Stimulated activated CD8-positive, alpha-beta memory T cell treated with anti-CD3 and anti-CD28 coated beads, Interleukin-4, amount 100 ng/mL, for 24 hours (primary cell): Measurements from ENCODE around the gene MLLT6.
A peak's percentile ranks its signal among the peaks of the same experiment; 100 is the strongest.

Experiments
- DNase-seq: peaks from one replicate; pipeline ENCODE4 v3.0.0-alpha.2; 2020; ENCODE audit warnings: low read depth

MLLT6 gene

GRCh38 chr17:38741921-38742410 is 36.9 kb downstream of the MLLT6 start:
- no peak for DNase-seq

- no peak for DNase-seq
These were observed 37.6 kb downstream of the MLLT6 start for GRCh38 chr17:38742411-38743308.

GRCh38 chr17:38743556-38744171 is 38.6 kb downstream of the MLLT6 start:
- no peak for DNase-seq

GRCh38 chr17:38745545-38745944 is 40.5 kb downstream of the MLLT6 start:
- DNase-seq = no peak

- DNase-seq = no peak
These were observed 41.2 kb downstream of the MLLT6 start for GRCh38 chr17:38746004-38746848.

GRCh38 chr17:38746849-38747462 is 41.9 kb downstream of the MLLT6 start:
- DNase-seq = no peak

GRCh38 chr17:38747463-38748148 is 42.5 kb downstream of the MLLT6 start:
- no peak for DNase-seq

GRCh38 chr17:38748149-38748891 is 43.2 kb downstream of the MLLT6 start, which contains the start of gene PCGF2:
PCGF2 (minus strand) TSS chr17:38748336; CDS start chr17:38740402, 7,934 bp downstream.
- no peak for DNase-seq

- no peak for DNase-seq
These were observed 43.8 kb downstream of the MLLT6 start for GRCh38 chr17:38748892-38749222.

GRCh38 chr17:38749223-38750043 is 44.4 kb downstream of the MLLT6 start:
- no peak for DNase-seq

GRCh38 chr17:38750044-38750311 is 44.9 kb downstream of the MLLT6 start:
- no peak for DNase-seq

GRCh38 chr17:38750312-38751121 is 45.4 kb downstream of the MLLT6 start:
- no peak for DNase-seq

GRCh38 chr17:38751144-38751807 is 46.2 kb downstream of the MLLT6 start:
- DNase-seq = no peak

- DNase-seq = peak; percentile 69
These were observed 46.8 kb downstream of the MLLT6 start for GRCh38 chr17:38751808-38752307.

GRCh38 chr17:38752308-38753070 is 47.4 kb downstream of the MLLT6 start, which contains the start of gene PSMB3:
PSMB3 (plus strand) TSS chr17:38752741; CDS start chr17:38752827, 86 bp downstream.
- peak; percentile 93 for DNase-seq

- DNase-seq = no peak
These were observed 48.0 kb downstream of the MLLT6 start for GRCh38 chr17:38753071-38753506.

GRCh38 chr17:38761612-38762011 is 56.5 kb downstream of the MLLT6 start:
- DNase-seq = no peak
